NOMO-1 treated with dmso at 0.1 percent for 144 hours (cell line): ENCODE results near the gene STRA6.

Source experiments
- DNase-seq: peaks from one replicate; lab custom pipeline; 2025; ENCODE audit not compliant: unreplicated experiment; lab: John Stamatoyannopoulos, UW

STRA6 gene

GRCh38 chr15:74227968-74228722 is 25.6 kb upstream of the STRA6 start:
- DNase-seq, result no peak

DNA sequence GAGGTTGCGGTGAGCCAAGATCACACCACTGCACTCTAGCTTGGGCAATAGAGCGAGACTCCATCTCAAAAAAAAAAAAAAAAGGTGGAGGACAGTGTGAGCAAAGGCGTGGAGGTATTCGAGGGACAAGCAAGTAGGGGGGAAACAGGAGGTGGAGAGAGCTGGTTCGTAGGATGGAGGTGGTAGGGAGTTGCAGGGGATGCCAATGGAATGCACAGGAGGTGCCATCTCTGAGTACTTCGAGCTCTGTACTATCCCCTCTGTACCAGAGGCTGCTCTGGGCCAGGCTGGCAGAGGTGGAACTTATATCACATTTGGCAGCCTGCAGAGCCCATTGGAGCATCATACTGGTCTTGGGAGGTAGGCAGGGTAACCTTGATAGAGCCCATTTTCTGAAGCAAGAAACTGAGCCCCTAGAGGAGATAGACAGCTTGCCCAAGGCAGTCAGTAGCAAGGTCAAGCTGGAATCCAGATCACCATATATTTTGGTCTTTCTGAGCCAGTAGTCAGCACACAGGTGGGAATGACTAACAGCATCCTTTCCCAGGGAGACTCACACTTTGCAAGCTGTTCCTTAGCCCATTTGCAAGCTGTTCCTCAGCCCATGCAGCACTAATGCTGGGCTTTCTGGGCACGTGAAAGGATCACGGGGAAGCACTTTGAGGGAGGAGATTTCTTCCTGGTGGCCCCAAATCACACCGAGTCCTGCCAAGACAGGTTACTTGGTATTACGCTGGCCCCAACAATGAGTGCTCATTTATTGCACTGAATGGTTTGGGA is 24.4 kb upstream of the STRA6 start:
- no peak for DNase-seq

- no peak for DNase-seq
Measured at GRCh38 chr15:74225928-74226327, 23.3 kb upstream of the STRA6 start.

DNA sequence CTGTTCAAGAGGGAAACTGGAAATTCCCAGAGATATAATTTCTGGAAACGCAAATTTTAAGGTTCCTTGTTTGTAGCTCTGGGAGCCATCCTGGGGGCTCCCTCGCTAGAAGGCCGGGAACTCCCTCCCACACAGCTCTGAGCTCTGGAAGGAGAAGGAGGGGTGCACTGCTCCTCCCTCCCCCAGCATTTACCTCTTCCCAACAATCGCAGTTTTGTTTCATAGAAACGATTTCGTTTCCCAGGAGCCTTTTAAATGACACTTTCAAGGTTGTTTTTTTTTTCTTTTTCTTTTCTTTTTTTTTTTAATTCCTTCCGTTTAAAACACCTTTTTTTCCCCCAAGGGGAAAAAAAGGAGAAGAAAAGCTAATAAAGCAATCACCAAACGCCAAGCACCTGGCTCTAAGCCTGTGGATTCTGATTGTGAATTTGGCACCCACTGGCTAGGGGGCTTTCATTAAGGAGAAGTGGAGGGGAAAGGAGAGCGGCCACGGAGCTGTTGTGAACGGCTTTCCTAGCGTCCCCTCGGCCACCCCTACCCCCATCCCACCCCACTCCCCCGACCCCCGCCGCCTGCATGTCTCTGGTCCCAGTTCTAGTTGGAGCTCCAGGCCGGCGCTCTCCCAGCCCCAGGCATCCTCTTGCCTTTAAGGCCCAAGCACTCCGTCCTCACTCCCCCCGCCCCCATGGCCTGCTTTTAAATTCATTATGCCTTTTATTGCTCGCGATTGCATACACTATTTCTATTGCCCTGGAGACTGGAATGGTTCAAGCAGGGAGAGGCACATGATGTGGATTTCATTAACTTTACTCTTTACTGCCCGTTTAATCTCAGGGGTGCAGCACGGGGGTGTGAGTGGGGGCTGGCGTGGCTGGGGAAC is 19.9 kb upstream of the STRA6 start:
- DNase-seq, result no peak

- no peak for DNase-seq
Measured at GRCh38 chr15:74221399-74222239, 19.0 kb upstream of the STRA6 start.

DNA sequence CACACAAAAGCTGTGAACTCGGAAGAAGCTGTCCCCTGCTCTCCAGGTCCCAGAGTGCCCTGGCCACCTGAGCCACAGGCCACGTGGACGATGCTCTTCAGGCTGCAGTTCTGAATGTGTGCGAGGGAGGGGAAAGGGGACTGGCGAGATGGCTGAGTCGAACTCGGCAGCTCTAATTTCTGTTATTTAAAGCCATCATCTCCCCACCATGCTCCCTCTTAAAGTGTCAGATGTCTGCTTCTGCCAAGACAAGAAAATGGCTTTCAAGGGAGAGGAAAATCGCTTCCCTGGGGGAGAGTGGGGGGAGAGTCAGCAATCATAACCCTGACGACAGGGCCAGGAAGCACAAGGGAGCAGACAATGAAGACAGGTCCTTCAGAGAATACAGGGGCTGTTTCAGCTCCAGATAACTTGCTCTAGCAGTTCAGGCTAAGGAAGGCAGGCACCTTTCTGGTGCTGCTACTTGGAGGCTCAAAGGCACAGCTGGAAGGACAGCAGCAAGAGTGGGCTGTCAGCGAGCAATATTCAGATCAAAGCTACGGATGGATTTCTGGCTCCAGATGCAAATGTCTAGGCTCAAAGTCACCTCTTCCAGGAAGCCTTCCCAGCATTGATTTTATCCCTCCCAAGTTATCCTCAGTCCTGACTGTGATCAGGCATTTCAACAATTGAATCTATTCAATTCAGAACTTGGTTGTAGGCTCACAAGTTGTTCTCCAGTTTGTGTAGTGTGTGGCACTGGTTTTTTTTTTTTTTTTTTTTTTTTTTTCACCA is 18.1 kb upstream of the STRA6 start:
- DNase-seq, result no peak

DNA sequence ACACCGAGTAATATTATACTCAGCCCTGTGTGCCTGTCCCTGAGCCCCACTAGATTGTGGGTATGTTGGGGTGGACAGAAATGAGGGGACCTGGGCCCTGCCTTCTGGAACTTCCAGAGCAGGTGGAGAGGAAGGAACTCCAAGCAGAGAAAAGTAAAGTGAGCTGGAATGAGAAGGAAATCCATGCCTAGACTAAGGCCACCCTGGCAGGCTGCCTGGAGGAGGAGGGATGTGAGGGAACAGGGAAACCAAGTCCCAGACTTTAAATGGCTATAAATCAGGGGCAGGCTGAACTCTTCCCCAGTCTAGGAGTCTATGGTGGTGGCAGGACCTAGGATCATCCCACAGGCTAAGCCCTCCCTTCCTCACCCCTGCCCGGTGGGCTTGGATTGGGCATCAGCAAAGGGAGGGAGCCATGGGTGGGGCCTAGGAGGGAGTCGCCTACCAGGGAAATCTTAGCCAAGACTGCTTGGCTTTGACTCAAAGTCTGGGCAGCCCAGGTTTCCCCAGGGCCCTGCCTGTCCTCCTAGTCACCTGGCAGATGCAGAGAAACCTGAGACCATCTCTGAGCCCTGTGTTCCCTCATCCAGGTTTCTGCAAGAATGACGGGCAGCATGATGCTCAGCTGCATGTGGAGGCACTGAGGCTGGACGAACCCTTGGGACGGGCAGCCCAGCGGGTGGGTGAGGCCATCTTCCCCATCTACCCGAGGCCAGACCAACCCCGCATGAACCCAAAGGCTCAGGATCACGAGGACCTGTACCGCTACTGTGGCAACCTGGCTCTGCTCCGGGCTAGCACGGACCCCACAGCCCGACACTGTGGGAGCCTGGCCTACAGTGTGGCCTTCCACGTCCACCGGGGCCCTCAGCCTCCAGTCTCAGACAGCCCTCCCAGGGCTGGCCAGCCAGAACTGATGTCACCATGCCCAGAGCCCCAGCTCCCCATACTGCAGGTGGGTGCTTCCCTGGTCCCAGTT is 15.6 kb upstream of the STRA6 start:
- DNase-seq, result no peak

GRCh38 chr15:74216949-74217348 is 14.4 kb upstream of the STRA6 start:
- DNase-seq, result no peak

DNA sequence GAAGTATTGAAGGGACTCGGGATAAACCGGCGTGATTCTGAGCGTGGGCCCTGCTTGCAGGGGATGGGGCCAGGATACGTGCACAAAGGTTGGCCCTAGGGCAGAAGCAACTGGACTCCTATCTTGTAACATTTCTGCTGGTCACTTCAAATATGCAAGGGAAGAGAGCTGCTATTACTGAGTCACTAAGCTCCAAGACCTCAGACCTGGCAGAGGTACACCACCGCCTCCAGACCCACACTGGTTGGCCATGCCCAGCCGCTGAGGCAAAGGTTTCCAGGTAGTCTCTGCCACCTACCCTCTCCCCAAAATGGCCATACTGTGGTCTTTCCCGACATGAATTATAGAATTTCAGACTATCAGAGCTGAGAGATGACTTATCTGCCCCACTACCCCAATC is 13.4 kb upstream of the STRA6 start:
- DNase-seq, result no peak

- DNase-seq, result no peak
Measured at GRCh38 chr15:74214324-74215021, 11.9 kb upstream of the STRA6 start.

DNA sequence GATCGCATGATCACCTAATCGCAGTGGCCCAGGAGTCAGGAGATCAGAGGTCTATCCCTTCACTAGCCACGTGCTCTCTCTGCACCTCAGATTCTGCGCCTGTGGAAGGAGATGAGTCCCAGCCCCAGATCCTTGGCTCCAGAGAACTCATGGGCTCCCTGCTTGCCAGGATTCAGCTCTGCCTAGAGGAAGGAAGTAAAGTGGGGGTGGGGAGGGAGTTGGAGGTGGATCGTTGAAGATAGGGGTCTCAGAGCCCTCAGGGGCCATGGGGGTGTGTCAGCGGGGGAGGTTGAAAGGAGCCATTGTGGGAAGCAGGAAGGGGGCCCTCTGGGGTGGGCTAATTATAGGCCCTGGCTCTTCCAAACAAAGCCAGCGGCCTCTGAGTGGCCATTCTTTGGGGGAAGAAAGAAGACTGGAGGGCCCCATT is 11.3 kb upstream of the STRA6 start:
- no peak for DNase-seq

GRCh38 chr15:74212494-74212893 is 9.9 kb upstream of the STRA6 start:
- no peak for DNase-seq

DNA sequence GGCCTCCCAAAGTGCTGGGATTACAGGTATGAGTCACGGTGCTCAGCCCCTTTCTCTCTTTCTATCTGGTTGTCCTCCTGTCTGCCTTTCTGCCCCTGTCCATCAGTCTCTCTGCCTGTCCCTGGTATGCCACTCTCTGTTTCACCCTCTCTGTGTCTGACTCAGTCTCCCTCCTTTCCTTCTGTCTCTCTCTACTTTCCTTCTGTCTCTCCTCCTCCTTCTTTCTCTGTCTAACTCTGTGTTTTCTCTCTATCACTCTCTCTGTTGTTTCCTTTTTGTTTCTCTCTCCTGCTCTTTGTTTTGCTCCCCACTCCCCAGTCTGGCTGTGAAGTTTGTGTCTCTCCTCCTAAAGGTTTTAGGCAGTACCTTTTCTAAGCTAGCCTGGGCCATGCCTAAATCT is 9.1 kb upstream of the STRA6 start:
- DNase-seq, result no peak

- DNase-seq, result no peak
Measured at GRCh38 chr15:74210729-74211128, 8.1 kb upstream of the STRA6 start.

- no peak for DNase-seq
Measured at GRCh38 chr15:74209997-74210671, 7.5 kb upstream of the STRA6 start.

- DNase-seq, result no peak
Measured at GRCh38 chr15:74209560-74209958, 7.0 kb upstream of the STRA6 start.

DNA sequence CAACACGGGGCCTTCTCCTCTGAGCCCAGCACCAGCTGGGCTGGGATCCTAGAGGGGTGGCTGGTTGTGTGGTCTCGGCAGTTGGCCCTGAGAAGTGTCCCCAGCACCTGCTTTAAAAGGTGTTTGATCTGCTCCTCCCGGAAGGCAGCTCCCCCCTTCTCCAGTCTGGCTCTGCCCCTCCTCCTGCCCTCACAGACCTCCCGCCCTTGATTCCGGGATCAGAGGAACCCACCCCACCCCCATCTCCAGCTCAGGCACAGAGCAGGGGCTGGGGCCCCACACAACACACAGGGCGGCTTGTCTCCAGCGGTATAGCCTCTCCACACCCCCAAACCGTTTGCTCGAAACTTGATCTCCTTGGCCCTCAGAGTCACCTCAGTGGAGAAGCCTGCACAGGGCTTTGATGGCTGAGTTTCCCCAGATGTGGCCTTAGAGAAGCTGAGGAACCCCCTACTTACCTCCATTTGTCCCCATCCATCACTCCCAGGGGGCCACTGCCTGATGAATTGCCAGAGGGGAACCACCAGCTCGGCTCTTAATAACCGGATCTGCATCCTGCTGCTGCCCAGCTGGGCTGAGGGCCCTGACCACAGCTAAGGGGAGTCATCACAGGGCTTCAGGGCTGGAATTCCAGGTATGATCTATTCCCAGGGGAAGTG is 6.4 kb upstream of the STRA6 start:
- DNase-seq, result no peak
